Astrocyte (in vitro differentiated cells and primary cell): ENCODE results near the gene TH.

Experiments
- EZH2 ChIP-seq: IDR thresholded peaks from 2 replicates; pipeline ENCODE4 v1.6.1; 2012; ENCODE audit warnings: mild to moderate bottlenecking, low read length, inconsistent platforms; ENCODE audit not compliant: insufficient read depth
- TF ChIP-seq, protein P1 (sequence below): IDR thresholded peaks from 2 replicates; pipeline ENCODE4 v1.5.1; 2011; ENCODE audit warnings: low read depth, mild to moderate bottlenecking, inconsistent platforms, low read length, moderate library complexity; ENCODE audit not compliant: insufficient read depth

- TF ChIP-seq, protein P1, sequence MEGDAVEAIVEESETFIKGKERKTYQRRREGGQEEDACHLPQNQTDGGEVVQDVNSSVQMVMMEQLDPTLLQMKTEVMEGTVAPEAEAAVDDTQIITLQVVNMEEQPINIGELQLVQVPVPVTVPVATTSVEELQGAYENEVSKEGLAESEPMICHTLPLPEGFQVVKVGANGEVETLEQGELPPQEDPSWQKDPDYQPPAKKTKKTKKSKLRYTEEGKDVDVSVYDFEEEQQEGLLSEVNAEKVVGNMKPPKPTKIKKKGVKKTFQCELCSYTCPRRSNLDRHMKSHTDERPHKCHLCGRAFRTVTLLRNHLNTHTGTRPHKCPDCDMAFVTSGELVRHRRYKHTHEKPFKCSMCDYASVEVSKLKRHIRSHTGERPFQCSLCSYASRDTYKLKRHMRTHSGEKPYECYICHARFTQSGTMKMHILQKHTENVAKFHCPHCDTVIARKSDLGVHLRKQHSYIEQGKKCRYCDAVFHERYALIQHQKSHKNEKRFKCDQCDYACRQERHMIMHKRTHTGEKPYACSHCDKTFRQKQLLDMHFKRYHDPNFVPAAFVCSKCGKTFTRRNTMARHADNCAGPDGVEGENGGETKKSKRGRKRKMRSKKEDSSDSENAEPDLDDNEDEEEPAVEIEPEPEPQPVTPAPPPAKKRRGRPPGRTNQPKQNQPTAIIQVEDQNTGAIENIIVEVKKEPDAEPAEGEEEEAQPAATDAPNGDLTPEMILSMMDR: no peak
- TF ChIP-seq EZH2: no peak
Measured at GRCh38 chr11:2192435-2192834, 20.8 kb upstream of the TH start.
